KMS-11 (cell line): Measurements from ENCODE around the gene PDE8A.

Experiments
- H2AFZ ChIP-seq: fragments of 200-600 bp; sonication (generic); 2 replicates; pipeline ENCODE4 v1.6.1; 2016; ENCODE audit warnings: antibody characterized with exemption, mixed run types, low read depth
- H3K27ac ChIP-seq: fragments of 200-600 bp; sonication (generic); 2 replicates; pipeline ENCODE4 v1.6.1; 2016; ENCODE audit warnings: mild to moderate bottlenecking, mixed run types
- H3K27me3 ChIP-seq: fragments of 200-600 bp; sonication (generic); 2 replicates; pipeline ENCODE4 v1.6.1; 2017; ENCODE audit warnings: mild to moderate bottlenecking, low read depth, mixed run types, moderate library complexity; ENCODE audit not compliant: insufficient read depth
- H3K36me3 ChIP-seq: fragments of 200-600 bp; sonication (generic); 2 replicates; pipeline ENCODE4 v1.6.1; 2017; ENCODE audit warnings: mild to moderate bottlenecking, mixed run types; ENCODE audit not compliant: insufficient read depth
- H3K4me1 ChIP-seq: fragments of 200-600 bp; sonication (generic); 2 replicates; pipeline ENCODE4 v1.6.1; 2016; ENCODE audit warnings: mild to moderate bottlenecking, low read depth, mixed run types; ENCODE audit not compliant: poor library complexity, severe bottlenecking
- H3K4me2 ChIP-seq: fragments of 200-600 bp; sonication (generic); 2 replicates; pipeline ENCODE4 v1.7.0; 2016; ENCODE audit warnings: mild to moderate bottlenecking, mixed run types
- H3K4me3 ChIP-seq: fragments of 200-600 bp; sonication (generic); IDR thresholded peaks from 2 replicates; pipeline ENCODE4 v1.6.1; 2017; ENCODE audit warnings: low read depth, low read length, mixed read lengths; ENCODE audit not compliant: insufficient read depth
- H3K79me2 ChIP-seq: fragments of 200-600 bp; sonication (generic); 2 replicates; pipeline ENCODE4 v1.6.1; 2016; ENCODE audit warnings: low read depth, mixed run types; ENCODE audit not compliant: insufficient read depth
- H3K9ac ChIP-seq: fragments of 200-600 bp; sonication (generic); 2 replicates; pipeline ENCODE4 v1.6.1; 2016; ENCODE audit warnings: mild to moderate bottlenecking, mixed run types
- H4K20me1 ChIP-seq: fragments of 200-600 bp; sonication (generic); 2 replicates; pipeline ENCODE4 v1.6.1; 2016; ENCODE audit warnings: mild to moderate bottlenecking, mixed run types; ENCODE audit not compliant: insufficient read depth
- TF ChIP-seq, protein P1 (sequence below): fragments of 200-600 bp; sonication (generic); conservative IDR thresholded peaks from 2 replicates; pipeline ENCODE4 v1.6.1; 2017; ENCODE audit warnings: low read depth, mild to moderate bottlenecking, antibody characterized with exemption, low read length, moderate library complexity, mixed read lengths

Gene PDE8A

DNA sequence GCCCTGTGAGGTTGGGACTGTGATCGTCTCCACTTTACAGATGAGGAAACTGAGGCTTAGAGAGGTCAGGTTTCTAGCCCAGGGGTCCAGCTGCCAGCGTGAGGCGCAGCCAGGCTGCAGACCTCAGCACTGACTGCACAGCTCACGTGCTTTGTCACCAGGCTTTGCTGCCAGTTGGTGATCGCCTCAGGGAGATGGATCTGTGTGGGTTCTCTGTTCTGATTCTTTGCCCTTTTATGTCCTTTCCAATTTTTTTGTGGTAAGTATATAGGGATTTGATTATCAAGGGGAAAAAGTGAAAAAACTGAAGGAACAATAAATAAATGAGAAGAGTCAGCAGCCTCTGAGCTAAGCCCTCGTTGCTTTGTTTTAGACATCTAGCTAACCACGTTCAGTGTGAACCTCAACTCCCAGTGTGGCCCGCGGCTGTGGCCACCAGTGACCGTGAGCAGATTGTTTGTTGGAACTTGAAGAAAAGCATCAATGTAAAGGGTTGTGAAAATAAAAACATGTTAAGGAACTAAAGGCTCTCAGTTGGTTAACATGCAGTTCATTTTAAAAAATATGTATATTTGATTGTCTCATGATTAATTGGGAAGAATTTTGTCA is 117.6 kb downstream of the PDE8A start:
- TF ChIP-seq, protein P1, sequence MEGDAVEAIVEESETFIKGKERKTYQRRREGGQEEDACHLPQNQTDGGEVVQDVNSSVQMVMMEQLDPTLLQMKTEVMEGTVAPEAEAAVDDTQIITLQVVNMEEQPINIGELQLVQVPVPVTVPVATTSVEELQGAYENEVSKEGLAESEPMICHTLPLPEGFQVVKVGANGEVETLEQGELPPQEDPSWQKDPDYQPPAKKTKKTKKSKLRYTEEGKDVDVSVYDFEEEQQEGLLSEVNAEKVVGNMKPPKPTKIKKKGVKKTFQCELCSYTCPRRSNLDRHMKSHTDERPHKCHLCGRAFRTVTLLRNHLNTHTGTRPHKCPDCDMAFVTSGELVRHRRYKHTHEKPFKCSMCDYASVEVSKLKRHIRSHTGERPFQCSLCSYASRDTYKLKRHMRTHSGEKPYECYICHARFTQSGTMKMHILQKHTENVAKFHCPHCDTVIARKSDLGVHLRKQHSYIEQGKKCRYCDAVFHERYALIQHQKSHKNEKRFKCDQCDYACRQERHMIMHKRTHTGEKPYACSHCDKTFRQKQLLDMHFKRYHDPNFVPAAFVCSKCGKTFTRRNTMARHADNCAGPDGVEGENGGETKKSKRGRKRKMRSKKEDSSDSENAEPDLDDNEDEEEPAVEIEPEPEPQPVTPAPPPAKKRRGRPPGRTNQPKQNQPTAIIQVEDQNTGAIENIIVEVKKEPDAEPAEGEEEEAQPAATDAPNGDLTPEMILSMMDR, result no peak
- Histone ChIP-seq H3K36me3 (no peaks in the 10 kb centered on the region), H3K27ac (no peak overlapping the region), H3K27me3 (no peaks in the 10 kb centered on the region), H3K4me1 (no peaks in the 10 kb centered on the region), H3K9ac (no peak overlapping the region), H3K79me2 (no peaks in the 10 kb centered on the region), H3K4me2 (no peak overlapping the region), H2AFZ (no peak overlapping the region), H4K20me1 (no peaks in the 10 kb centered on the region), H3K4me3 (no peak overlapping the region)

DNA sequence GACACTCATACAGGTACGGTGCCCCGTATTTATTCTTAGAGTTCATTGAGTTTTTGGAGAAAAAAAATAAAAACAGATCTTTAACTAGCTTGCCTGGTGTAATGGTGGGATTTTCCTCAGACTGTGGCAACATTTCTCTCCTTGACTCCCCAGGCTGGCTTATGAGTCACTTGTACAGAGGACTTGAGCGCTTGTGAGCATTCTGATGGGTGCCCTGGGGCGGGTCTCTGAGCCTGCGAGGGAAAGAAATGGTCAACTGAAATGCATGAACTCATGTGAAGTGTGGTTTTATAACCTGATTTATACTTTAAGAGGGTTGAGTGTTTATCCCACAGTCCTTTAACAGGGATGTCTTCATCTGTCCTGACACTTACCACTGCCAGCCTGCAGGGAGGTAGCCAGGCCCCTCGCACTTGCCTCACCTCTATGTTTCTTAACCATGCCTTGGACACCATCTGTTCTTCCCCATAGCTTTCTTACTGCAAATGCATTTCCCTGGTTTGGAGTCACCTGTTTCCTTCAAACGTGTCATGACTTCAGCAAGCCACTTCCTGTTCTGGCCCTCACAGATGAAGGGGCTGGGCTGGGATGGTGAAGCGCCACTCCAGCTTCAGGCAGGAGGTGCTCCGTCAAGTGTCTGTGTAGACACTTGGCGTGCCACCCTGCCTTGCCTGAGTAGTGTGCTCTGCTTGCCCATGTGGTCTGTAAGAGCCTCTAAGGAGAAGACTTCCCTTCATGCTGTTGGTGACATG is 118.7 kb downstream of the PDE8A start:
- no peak overlapping the region for H3K4me3 ChIP-seq
- H3K36me3 ChIP-seq, result no peaks in the 10 kb centered on the region

DNA sequence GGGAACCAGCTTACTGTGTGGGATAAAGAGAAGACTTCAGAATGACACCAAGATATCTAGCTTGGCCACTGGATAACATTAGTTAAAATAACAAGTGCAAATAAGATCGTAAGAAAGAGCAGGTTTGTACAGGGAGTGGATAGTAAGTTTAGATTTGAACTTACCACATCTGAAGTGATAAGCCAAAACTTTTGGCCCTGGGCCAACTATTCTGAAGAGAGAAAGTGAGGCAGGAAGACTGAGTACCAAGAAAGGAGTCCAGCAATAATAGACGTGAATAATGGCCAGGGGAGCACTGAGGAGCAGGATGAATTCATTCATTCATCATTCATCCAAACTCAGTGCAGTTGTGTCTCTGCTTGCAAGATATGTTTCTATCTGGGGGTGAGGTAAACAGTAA is 122.9 kb downstream of the PDE8A start:
- Histone ChIP-seq H3K9ac (no peak overlapping the region), H3K4me3 (no peak overlapping the region), H2AFZ (no peak overlapping the region), H4K20me1 (no peaks in the 10 kb centered on the region), H3K36me3 (no peaks in the 10 kb centered on the region), H3K4me1 (no peaks in the 10 kb centered on the region), H3K4me2 (no peak overlapping the region), H3K79me2 (no peaks in the 10 kb centered on the region), H3K27me3 (no peaks in the 10 kb centered on the region), H3K27ac (no peak overlapping the region)
- TF ChIP-seq, protein P1, result no peak

More for the DNA sequence above, 118.7 kb downstream of the PDE8A start:
- Histone ChIP-seq H3K79me2 (no peaks in the 10 kb centered on the region), H2AFZ (no peak overlapping the region), H3K27me3 (no peaks in the 10 kb centered on the region), H3K4me2 (no peak overlapping the region), H3K4me1 (no peaks in the 10 kb centered on the region), H4K20me1 (no peaks in the 10 kb centered on the region), H3K9ac (no peak overlapping the region), H3K27ac (no peak overlapping the region)
- TF ChIP-seq, protein P1, result no peak

DNA sequence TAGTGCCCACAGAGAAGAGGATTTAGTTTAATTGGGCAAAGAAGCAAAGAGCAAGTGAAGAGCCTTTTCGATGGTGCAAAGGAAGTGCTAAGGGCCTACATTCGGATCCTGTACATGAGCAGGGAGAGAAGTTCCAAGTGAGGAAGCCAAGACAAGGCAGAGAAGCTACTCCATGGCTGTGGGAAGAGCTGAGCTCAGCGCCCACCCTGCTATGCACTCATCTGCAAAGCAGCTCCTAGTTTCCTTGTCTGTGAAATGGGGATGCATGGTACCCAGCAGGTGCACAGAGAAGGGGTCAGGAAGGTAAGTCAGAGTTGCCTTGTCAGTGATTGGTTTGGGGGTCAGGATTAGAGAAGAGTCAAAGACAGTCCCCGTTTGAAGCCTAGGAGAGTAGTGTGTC is 126.5 kb downstream of the PDE8A start:
- H2AFZ ChIP-seq, result no peak overlapping the region
- TF ChIP-seq, protein P1, result no peak
- no peak overlapping the region for H3K27ac ChIP-seq
- H3K36me3 ChIP-seq, result no peaks in the 10 kb centered on the region
- no peak overlapping the region for H3K4me3 ChIP-seq
- no peaks in the 10 kb centered on the region for H3K79me2 ChIP-seq
- no peak overlapping the region for H3K4me2 ChIP-seq
- H3K9ac ChIP-seq, result no peak overlapping the region
- H3K4me1 ChIP-seq, result no peaks in the 10 kb centered on the region
- no peaks in the 10 kb centered on the region for H4K20me1 ChIP-seq
- no peaks in the 10 kb centered on the region for H3K27me3 ChIP-seq
